Spleen (tissue), 11 donors: ENCODE results near the gene CADM2. TPM values are rescaled to one million over a fixed set of nuclear protein-coding genes. Genes with fewer than 3 reads are reported as not detected.

Source experiments
- DNase-seq: peaks from one replicate; pipeline ENCODE4 v3.0.0-alpha.2; 2020
- H3K27ac ChIP-seq, 8 donors: fragments of 200-600 bp; sonication (generic) in 7 of 8; 1 replicate in 4 of 8; 2 replicates in 4 of 8; pipeline versions ENCODE4 v1.5.0 to v1.8.0; 2016 to 2021; ENCODE audit warnings: inconsistent platforms in 4 of 8, mild to moderate bottlenecking in 4 of 8, moderate library complexity in 1 of 8
- H3K27me3 ChIP-seq, 7 donors: fragments of 200-600 bp; sonication (generic) in 6 of 7; replicated peaks in 1 of 7; 1 replicate in 4 of 7; 2 replicates in 3 of 7; pipeline versions ENCODE4 v1.5.0 to v1.8.0; 2016 to 2021; ENCODE audit warnings: inconsistent platforms in 3 of 7, mild to moderate bottlenecking in 1 of 7
- H3K36me3 ChIP-seq, 6 donors: fragments of 200-600 bp; sonication (generic) in 5 of 6; 1 replicate in 4 of 6; 2 replicates in 2 of 6; pipeline versions ENCODE4 v1.5.0 to v1.8.0; 2016 to 2021; ENCODE audit warnings: inconsistent platforms in 2 of 6
- H3K4me1 ChIP-seq, 6 donors: fragments of 200-600 bp; sonication (generic) in 5 of 6; 1 replicate in 3 of 6; 2 replicates in 3 of 6; pipeline versions ENCODE4 v1.5.0 to v1.8.0; 2016 to 2021; ENCODE audit warnings: inconsistent platforms in 3 of 6
- H3K4me3 ChIP-seq, 8 donors: fragments of 200-600 bp; sonication (generic) in 7 of 8; 1 replicate in 4 of 8; 2 replicates in 4 of 8; pipeline versions ENCODE4 v1.5.0 to v1.8.0; 2016 to 2021; ENCODE audit warnings: inconsistent platforms in 4 of 8, mild to moderate bottlenecking in 4 of 8, moderate library complexity in 2 of 8
- H3K9me3 ChIP-seq, 8 donors: fragments of 200-600 bp; sonication (generic) in 7 of 8; 1 replicate in 4 of 8; 2 replicates in 4 of 8; pipeline versions ENCODE4 v1.5.0 to v1.8.0; 2016 to 2021; ENCODE audit warnings: inconsistent platforms in 4 of 8
- CTCF ChIP-seq, 11 experiments: fragments of 200-600 bp in 7 of 11; fragments of 450-650 bp in 4 of 11; sonication (generic) in 4 of 11; IDR thresholded peaks in 8 of 11; conservative IDR thresholded peaks in 3 of 11; 1 replicate in 7 of 11; 2 replicates in 4 of 11; pipeline versions ENCODE4 v1.4.0 to v1.8.0; 2016 to 2021; ENCODE audit warnings: antibody characterized with exemption in 11 of 11, inconsistent platforms in 4 of 11, mild to moderate bottlenecking in 1 of 11
- POLR2A ChIP-seq, 3 donors: fragments of 450-650 bp; IDR thresholded peaks; one replicate each; pipeline ENCODE4 v1.5.1; 2017; ENCODE audit warnings: antibody characterized with exemption in 3 of 3, mild to moderate bottlenecking in 1 of 3
- POLR2AphosphoS5 ChIP-seq, 3 donors: sonication (generic); formaldehyde crosslinking; IDR thresholded peaks; one replicate each; pipeline ENCODE4 v1.5.1; 2017; ENCODE audit warnings: antibody characterized with exemption in 3 of 3
- WGBS, 5 donors: extraction: QIAGEN DNeasy Blood & Tissue Kit in 3 of 5; methylation state at CpG; one replicate each; pipeline versions ENCODE4 v1.1.5 to v1.1.7; 2013 to 2018; 5-methylcytosine and 5-hydroxymethylcytosine counted together
- intact Hi-C: fragments of 100-400 bp; cut with DNase I; formaldehyde crosslinking; loops from one replicate; pipeline ENCODE4 v1.15.0; 2023; ENCODE audit warnings: low total_unique reads
- polyA plus RNA-seq, 3 donors: library from polyadenylated mRNA; stranded (reverse); fragments of 200-250 nt; gene quantifications; one replicate each; pipeline ENCODE4 v1.2.1, GENCODE V29; 2013
- total RNA-seq, 7 donors: library from RNA; depleted of rRNA in 3 of 7; stranded (reverse); fragments of >200 nt in 3 of 7; fragmentation: NEBNext Ultra II Directional in 4 of 7; extraction: Animal tissue kit (Norgen Biotek cat#: 25700) in 4 of 7; gene quantifications; one replicate each; pipeline versions ENCODE4 v1.1.0 to v1.2.1, GENCODE V29; 2016 to 2021
- donor health status: healthy with polysubstance abuse.
- donor health status: DM: no; HTN: no; CAD: no; lungs with moderate emphysema.
- donor health status: DM: no; HTN: no; CAD: no.
- donor health status: Bipolar disorder and iron deficiency.
- donor health status: healthy.
- donor health status: DM: no; HTN: no; CAD: no.
- donor health status: DM: yes; HTN: yes; CAD: no.

CADM2 gene
- total and polyA plus RNA-seq, 10 donors = 0.03 to 4.0 (median 1.0) TPM; not detected in 1

- intact Hi-C loops = no loop called here
- no peak for TF ChIP-seq POLR2A (IDR thresholded peaks at IDR 0.05)
- no peak for TF ChIP-seq CTCF (IDR thresholded peaks at IDR 0.05 in 8 of 11, conservative IDR thresholded peaks at IDR 0.05 in 3 of 11)
- no peak for TF ChIP-seq POLR2AphosphoS5 (IDR thresholded peaks at IDR 0.05)
- no peak overlapping the region for H3K27ac ChIP-seq
- DNase-seq = no peak
- no peaks in the 10 kb centered on the region for H3K9me3 ChIP-seq
- no peaks in the 10 kb centered on the region for H3K4me1 ChIP-seq
- H3K4me3 ChIP-seq = no peak overlapping the region
- H3K36me3 ChIP-seq = no peaks in the 10 kb centered on the region
- no peaks in the 10 kb centered on the region for H3K27me3 ChIP-seq
- 68 to 74% (median 71%) methylated on average over 5 of the region's 5 CpGs for WGBS, 5 donors
Observed at GRCh38 chr3:85020828-85021227, 62.0 kb downstream of the CADM2 start.

GRCh38 chr3:85030052-85030451, 71.3 kb downstream of the CADM2 start:
- peaks cover 0 to 3% (median 0%) of the 10 kb centered on the region in 8 donors for H3K9me3 ChIP-seq
- no peak for TF ChIP-seq CTCF (IDR thresholded peaks at IDR 0.05 in 8 of 11, conservative IDR thresholded peaks at IDR 0.05 in 3 of 11)
- TF ChIP-seq POLR2AphosphoS5 (IDR thresholded peaks at IDR 0.05) = no peak
- no peak for TF ChIP-seq POLR2A (IDR thresholded peaks at IDR 0.05)
- H3K27me3 ChIP-seq = no peaks in the 10 kb centered on the region
- no peak overlapping the region for H3K27ac ChIP-seq
- intact Hi-C loops = no loop called here
- peaks cover 0 to 11% (median 0%) of the 10 kb centered on the region in 6 donors for H3K4me1 ChIP-seq
- H3K36me3 ChIP-seq = no peaks in the 10 kb centered on the region
- DNase-seq = no peak
- WGBS, 5 donors = 76 to 86% (median 83%) methylated on average over 7 of the region's 7 CpGs
- H3K4me3 ChIP-seq = no peak overlapping the region

GRCh38 chr3:85037203-85037602, 78.4 kb downstream of the CADM2 start:
- no peak for DNase-seq
- no peak overlapping the region for H3K4me3 ChIP-seq
- H3K27me3 ChIP-seq = no peaks in the 10 kb centered on the region
- intact Hi-C loops = no loop called here
- peaks cover 0 to 11% (median 0%) of the 10 kb centered on the region in 6 donors for H3K4me1 ChIP-seq
- no peak for TF ChIP-seq POLR2AphosphoS5 (IDR thresholded peaks at IDR 0.05)
- no peak for TF ChIP-seq CTCF (IDR thresholded peaks at IDR 0.05 in 8 of 11, conservative IDR thresholded peaks at IDR 0.05 in 3 of 11)
- no peak for TF ChIP-seq POLR2A (IDR thresholded peaks at IDR 0.05)
- H3K9me3 ChIP-seq = peaks cover 0 to 6% (median 0%) of the 10 kb centered on the region in 8 donors
- H3K27ac ChIP-seq = no peak overlapping the region
- no peaks in the 10 kb centered on the region for H3K36me3 ChIP-seq
- WGBS, 5 donors = 76 to 90% (median 85%) methylated on average over 2 of the region's 2 CpGs

- DNase-seq = no peak
- Histone ChIP-seq H3K27ac (no peak overlapping the region), H3K27me3 (no peaks in the 10 kb centered on the region), H3K9me3 (peaks cover 0 to 3% (median 0%) of the 10 kb centered on the region in 8 donors), H3K4me1 (no peaks in the 10 kb centered on the region), H3K36me3 (no peaks in the 10 kb centered on the region), H3K4me3 (no peak overlapping the region)
- 84 to 90% (median 85%) methylated on average over 4 of the region's 4 CpGs for WGBS, 5 donors
- intact Hi-C loops = no loop called here
- TF ChIP-seq POLR2AphosphoS5 (IDR thresholded peaks at IDR 0.05) (no peak), CTCF (IDR thresholded peaks at IDR 0.05 in 8 of 11, conservative IDR thresholded peaks at IDR 0.05 in 3 of 11) (no peak), POLR2A (IDR thresholded peaks at IDR 0.05) (no peak)
Observed at GRCh38 chr3:85041001-85041400, 82.2 kb downstream of the CADM2 start.
